ENCODE results near the gene CXADR.

DNA sequence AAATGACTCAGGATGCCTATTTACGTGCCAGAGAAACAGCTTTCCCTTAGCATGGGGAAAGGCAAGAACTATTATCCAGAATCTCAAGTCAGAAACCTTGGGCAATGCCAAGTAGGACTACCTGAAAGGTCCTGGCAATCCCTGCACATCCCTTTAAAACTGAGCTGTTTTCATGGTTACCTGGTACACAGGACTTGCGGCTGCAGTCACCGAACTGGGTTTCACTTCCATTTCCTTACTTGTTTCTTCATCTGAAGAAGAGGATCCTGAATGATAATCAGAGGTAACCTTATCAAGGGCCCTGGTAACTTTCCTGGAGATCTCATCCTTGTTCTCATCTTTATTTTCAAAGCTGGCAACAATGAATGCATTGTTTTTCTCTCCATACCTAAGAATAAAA, 85.6 kb downstream of the CXADR start:
- no peak for TF ChIP-seq POLR2A (IDR thresholded peaks at IDR 0.05)
- TF ChIP-seq, protein P1, sequence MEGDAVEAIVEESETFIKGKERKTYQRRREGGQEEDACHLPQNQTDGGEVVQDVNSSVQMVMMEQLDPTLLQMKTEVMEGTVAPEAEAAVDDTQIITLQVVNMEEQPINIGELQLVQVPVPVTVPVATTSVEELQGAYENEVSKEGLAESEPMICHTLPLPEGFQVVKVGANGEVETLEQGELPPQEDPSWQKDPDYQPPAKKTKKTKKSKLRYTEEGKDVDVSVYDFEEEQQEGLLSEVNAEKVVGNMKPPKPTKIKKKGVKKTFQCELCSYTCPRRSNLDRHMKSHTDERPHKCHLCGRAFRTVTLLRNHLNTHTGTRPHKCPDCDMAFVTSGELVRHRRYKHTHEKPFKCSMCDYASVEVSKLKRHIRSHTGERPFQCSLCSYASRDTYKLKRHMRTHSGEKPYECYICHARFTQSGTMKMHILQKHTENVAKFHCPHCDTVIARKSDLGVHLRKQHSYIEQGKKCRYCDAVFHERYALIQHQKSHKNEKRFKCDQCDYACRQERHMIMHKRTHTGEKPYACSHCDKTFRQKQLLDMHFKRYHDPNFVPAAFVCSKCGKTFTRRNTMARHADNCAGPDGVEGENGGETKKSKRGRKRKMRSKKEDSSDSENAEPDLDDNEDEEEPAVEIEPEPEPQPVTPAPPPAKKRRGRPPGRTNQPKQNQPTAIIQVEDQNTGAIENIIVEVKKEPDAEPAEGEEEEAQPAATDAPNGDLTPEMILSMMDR (IDR thresholded peaks at IDR 0.05) = no peak

All from thyroid gland (tissue), 4 donors.